Stimulated activated CD4-positive, alpha-beta T cell treated with anti-CD3 and anti-CD28 coated beads, Interleukin-2, amount 100 ng/mL, for 4 hours (primary cell): ENCODE measurements around the gene PRODH2.

ENCODE experiments used
- DNase-seq: peaks from one replicate; pipeline ENCODE4 v3.0.0-alpha.2; 2020; ENCODE audit warnings: low read depth

PRODH2 gene, protein sequence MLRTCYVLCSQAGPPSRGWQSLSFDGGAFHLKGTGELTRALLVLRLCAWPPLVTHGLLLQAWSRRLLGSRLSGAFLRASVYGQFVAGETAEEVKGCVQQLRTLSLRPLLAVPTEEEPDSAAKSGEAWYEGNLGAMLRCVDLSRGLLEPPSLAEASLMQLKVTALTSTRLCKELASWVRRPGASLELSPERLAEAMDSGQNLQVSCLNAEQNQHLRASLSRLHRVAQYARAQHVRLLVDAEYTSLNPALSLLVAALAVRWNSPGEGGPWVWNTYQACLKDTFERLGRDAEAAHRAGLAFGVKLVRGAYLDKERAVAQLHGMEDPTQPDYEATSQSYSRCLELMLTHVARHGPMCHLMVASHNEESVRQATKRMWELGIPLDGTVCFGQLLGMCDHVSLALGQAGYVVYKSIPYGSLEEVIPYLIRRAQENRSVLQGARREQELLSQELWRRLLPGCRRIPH

GRCh38 chr19:35812220-35813042 lies at the start of gene PRODH2:
Gene PRODH2 (minus strand): TSS chr19:35812845. CDS start chr19:35812805, 40 bp downstream.
- no peak for DNase-seq

- DNase-seq, result no peak
These were observed 49.1 kb upstream of the PRODH2 start for GRCh38 chr19:35861640-35862160.

DNA sequence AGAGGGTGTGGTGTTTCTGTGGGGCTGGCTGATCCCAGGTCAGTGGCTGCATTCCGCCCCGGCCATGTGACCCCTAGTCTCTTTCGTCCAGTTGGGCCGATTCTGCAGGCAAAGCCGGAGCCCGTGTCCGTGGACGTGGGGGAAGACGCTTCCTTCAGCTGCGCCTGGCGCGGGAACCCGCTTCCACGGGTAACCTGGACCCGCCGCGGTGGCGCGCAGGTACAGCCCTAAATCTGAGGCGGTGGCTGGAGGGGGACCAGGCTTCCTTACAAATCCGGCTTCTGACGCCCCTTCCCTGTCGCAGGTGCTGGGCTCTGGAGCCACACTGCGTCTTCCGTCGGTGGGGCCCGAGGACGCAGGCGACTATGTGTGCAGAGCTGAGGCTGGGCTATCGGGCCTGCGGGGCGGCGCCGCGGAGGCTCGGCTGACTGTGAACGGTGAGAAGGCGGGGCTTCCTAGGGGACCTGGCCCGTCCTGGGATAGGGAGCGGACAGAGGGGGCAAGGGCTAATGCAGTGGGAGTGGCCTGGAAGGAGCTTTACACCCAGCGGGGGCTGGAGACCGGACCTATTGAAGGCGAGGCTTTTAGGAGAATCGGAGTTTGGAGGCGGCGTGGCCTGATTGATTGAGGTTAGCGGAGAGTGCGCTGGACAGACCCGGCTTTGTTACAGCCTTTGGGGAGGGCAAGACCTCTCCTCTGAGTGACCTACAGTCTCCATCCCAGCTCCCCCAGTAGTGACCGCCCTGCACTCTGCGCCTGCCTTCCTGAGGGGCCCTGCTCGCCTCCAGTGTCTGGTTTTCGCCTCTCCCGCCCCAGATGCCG lies 48.4 kb upstream of the PRODH2 start:
- no peak for DNase-seq

DNA sequence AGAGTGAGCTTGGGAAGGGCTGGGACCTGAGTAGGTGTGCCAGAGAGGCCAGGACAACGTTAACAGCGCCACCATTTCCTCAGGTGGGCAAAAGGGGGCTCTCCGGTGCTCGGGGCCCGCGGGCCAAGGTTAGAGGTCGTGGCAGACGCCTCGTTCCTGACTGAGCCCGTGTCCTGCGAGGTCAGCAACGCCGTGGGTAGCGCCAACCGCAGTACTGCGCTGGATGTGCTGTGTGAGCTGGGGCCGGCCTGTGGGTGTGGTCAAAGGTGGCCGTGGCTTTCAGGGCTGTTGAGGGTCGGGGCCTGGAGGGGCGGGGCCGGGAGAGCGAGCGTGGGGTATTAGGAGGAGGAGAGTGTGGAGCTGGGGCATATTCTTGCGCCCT lies 47.8 kb upstream of the PRODH2 start:
- DNase-seq, result no peak

DNA sequence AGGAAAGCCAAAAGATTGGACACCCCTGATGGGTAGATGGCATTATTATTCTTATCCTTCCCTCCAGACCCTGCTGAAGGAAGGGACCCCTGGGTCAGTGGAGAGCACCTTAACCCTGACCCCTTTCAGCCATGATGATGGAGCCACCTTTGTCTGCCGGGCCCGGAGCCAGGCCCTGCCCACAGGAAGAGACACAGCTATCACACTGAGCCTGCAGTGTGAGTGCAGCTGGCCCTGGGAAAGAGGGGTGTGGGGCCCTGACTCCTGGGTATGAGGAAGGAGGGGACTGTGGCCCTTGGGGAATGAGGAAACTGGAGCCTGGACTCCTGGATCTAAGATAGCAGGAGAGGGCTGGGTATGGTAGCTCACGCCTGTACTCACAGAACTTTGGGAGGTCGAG lies 46.8 kb upstream of the PRODH2 start:
- DNase-seq, result no peak

DNA sequence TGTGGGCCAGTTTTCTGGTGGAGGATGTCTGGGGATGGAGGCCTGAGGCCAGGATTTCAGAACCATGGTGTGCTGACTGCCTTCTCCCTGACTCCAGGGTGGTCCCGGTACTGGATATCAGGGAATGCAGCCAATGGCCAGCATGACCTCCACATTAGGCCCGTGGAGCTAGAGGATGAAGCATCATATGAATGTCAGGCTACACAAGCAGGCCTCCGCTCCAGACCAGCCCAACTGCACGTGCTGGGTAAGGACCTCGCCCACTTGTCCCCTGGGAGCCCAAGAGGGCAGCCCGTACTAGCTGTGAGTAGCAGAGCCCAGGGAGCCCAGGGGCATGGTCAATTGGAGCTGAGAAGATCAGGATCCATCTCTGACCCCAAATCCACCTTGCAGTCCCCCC lies 45.7 kb upstream of the PRODH2 start:
- DNase-seq, result no peak

DNA sequence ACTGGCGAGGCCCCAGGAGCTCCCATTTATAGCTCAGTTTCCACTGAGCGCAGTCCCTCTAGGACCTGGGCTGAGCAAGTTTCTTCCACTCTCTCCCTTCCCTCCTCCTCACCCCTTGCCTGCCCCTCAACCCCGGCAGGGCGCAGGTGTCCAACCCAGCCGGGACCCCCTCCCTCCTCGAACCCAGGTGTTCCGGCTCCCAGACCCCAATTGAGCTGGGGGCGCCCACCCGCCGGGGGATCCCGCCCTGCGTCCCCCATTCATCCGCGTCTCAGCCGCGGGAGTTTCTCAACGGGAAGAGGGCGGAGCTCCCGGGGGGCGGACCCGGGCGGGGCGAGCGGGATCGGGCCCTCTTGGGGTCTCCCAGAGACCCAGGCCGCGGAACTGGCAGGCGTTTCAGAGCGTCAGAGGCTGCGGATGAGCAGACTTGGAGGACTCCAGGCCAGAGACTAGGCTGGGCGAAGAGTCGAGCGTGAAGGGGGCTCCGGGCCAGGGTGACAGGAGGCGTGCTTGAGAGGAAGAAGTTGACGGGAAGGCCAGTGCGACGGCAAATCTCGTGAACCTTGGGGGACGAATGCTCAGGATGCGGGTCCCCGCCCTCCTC lies 44.0 kb upstream of the PRODH2 start, which contains the start of gene KIRREL2:
Gene KIRREL2, plus strand, starts transcription at position 366 of the 604 bp plus-strand sequence. Its CDS starts 209 bp downstream, at position 575.
- no peak for DNase-seq

DNA sequence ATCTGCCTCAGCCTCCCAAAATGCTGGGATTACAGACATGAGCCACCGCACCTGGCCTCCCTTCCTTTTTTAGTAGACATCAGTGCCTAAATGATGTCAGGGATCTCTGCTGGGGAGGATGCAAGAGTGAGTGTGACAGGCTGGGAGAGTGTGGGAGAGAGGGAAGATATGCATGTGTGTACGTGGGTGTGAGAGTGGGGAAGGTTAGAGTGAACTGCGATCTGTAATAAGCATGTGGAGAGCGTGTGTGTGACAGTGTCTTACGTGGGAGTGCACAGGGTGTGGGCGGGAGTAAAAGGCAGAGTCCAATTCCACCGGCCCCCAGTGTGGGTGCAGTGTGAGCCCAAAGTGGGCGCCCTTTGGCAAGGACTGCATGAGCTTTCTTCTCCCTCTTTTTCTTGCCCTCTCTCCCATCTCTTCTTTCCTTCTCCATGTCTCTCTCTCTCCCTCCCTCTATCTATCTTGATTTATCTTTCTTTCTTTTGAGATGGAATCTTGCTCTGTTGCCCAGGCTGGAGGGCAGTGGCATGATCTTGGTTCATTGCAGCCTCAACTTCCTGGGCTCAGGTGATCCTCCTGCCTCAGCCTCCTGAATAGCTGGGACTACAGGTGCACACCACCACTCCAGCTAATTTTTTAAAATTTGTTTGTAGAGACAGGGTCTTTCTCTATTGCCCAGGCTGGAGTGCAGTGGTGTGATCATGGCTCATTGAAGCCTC lies 40.6 kb upstream of the PRODH2 start:
- DNase-seq, result no peak

DNA sequence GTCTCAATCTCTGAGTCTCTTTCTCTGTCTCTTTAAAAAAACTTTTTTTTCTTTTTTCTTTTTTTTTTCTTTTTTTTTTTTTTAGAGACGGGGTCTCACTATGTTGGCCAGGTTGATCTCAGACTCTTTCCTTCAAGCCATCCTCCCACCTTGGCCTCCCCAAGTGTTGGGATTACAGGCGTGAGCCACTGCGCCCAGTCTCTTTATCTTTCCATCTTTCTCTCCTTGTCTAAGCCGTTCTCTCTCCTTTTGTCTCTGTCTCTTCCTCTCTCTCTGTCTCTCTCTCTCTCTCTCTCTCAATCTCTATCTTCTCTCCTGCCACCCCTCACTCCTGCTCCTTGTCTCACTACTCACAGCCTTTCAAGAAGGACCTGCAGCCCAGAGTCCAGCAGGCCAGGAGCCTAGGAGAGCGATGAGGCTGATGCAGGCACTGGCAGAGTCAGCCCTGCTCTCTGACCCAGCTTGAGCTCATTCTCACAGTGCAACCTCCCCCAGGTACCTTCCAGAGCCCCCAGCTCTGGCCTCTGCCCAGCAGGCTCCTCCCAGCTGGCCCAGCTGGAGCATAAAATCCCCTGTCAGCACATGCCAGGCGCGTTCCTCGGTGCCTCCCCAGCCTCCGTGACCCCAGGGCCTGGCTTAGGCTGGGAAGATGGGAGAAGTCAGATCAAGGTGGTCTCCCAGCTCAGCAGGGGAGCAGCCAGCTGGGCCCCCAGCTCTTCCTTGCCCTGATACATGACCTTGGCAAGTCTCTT lies 39.6 kb upstream of the PRODH2 start, which contains the start of gene NPHS1:
Gene NPHS1, minus strand, starts transcription at position 476 of the 752 bp plus-strand sequence. CDS start 667 bp downstream, outside the sequence.
- no peak for DNase-seq

GRCh38 chr19:35851213-35852028 lies 38.8 kb upstream of the PRODH2 start:
- DNase-seq, result no peak

DNA sequence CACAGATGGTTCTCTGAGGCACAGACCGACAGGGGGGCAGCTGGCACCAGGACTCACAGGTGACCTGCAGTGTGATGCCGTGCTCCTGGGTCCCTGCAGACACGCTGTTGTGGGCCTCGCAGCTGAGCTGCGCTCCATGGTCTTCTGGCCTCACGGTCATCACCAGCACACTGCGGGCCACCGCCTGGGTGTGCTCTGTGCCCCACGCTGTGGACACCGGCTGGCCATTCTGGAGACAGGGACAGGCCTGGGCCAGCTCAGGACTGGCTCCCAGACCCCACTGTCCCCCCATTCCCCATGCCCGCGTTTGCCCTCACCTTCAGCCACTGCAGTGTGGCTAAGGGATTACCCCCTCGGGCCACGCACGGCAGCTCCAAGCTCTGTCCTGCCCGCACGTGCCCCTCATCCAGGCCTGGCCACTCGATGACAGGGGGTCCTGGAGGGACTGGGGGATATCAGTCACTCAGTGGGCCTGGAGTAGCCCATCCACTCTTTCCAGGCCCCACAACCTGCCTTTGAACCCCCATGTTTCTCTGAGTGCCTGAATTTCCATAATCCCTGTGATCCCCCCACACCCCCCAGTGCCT lies 36.4 kb upstream of the PRODH2 start:
- no peak for DNase-seq

GRCh38 chr19:35848486-35848885 lies 35.8 kb upstream of the PRODH2 start:
- no peak for DNase-seq

GRCh38 chr19:35847911-35848310 lies 35.3 kb upstream of the PRODH2 start:
- DNase-seq, result no peak

DNA sequence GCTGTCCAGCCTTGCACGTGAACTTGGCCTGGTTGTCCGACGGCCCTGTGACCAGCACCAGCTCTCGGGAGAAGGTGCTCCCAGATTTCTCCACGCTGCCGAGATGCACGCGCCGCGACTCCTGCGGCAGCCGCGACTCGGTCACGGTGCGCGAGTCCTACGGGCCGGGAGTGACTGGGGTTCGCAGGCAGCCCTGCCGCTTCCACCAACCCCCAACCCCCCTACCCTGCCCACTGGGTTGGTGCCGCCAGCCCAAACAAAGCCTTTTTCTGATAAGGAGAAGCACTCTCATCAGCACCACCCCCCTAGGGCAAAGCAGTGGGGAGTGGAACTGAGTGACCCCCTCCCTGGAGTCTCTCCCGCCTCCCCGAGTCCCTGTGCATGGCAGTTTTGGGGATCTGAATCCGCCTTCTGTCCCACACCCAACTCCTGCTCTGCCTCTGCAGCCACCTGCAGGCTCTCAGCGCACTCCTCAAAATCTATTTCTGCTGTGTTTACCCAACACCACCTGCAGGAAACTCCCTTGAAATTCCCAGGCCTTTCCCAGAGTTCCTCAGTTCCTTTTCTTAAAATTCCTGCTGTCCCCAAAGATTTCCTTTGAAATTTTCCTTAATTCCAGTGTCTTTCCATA lies 33.5 kb upstream of the PRODH2 start:
- no peak for DNase-seq

- no peak for DNase-seq
These were observed 32.8 kb upstream of the PRODH2 start for GRCh38 chr19:35845215-35846037.

DNA sequence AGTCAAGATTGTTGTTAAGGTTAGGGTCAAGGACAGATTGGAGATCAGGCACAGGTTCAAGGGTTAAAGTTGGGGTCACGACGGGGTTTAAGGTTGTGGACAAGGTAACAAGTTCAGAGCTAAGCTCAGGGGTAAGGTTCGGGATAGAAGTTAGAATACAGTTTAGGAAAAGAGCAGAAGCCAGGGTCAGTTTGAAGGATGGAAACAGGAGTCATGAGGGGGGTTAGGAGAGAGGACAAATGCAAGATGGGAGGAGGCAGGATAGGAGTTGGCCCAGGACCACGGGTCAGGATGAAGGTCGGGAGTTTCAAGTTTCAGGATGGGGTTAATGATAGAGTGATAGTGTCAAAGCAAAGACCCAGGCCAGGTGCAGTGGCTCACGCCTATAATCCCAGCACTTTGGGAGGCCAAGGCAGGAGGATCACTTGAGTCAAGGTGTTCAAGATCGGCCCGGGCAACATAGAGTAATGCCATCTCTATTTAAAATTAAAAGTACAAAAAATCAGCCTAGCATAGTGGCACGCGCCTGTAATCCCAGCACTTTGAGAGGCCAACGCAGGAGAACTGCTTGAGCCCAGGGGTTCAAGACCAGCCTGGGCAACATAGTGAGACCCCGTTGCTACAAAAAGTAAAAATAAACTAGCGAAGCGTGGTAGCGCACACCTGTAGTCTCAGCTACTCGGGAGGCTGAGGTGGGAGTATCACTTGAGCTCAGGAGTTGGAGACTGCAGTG lies 32.0 kb upstream of the PRODH2 start:
- DNase-seq, result no peak
